HL-60 (cell line): ENCODE results near the gene TANGO2.

Experiments
- DNase-seq, 2 experiments: peaks; one replicate each; pipeline ENCODE4 v3.0.0-alpha.2; 2010 to 2020; ENCODE audit warnings: low read depth in 1 of 2, low spot score in 1 of 2
- H3K27ac ChIP-seq: fragments of 250-450 bp; sonication (Bioruptor Pico); replicated peaks from 2 replicates; pipeline ENCODE4 v1.5.1; 2020; ENCODE audit warnings: mild to moderate bottlenecking, moderate library complexity
- H3K27me3 ChIP-seq: fragments of 250-450 bp; sonication (Bioruptor Pico); 2 replicates; pipeline ENCODE4 v1.5.1; 2021; ENCODE audit warnings: mild to moderate bottlenecking, moderate library complexity; ENCODE audit not compliant: insufficient read depth, poor library complexity, severe bottlenecking
- H3K4me3 ChIP-seq: replicated peaks from 2 replicates; pipeline ENCODE4 v1.5.1; 2011; ENCODE audit warnings: mild to moderate bottlenecking, control low read depth, low read length; ENCODE audit not compliant: insufficient read depth
- CTCF ChIP-seq: IDR thresholded peaks from one replicate; pipeline ENCODE4 v1.5.1; 2011; ENCODE audit warnings: low read length, control low read depth, inconsistent platforms; ENCODE audit not compliant: insufficient read depth
- GABPA ChIP-seq: IDR thresholded peaks from 2 replicates; pipeline ENCODE4 v1.6.1; 2012; ENCODE audit warnings: low read depth
- POLR2AphosphoS5 ChIP-seq: IDR thresholded peaks from 2 replicates; pipeline ENCODE4 v1.6.1; 2012; ENCODE audit warnings: low read depth
- REST ChIP-seq: IDR thresholded peaks from 2 replicates; pipeline ENCODE4 v1.6.1; 2012; ENCODE audit warnings: low read depth; ENCODE audit not compliant: insufficient replicate concordance
- SPI1 ChIP-seq: IDR thresholded peaks from 2 replicates; pipeline ENCODE4 v1.6.1; 2012; ENCODE audit warnings: low read depth, mild to moderate bottlenecking, borderline replicate concordance

TANGO2 gene

GRCh38 chr22:20037419-20037818 is 16.5 kb downstream of the TANGO2 start:
- H3K27ac ChIP-seq: no peak overlapping the region

DNA sequence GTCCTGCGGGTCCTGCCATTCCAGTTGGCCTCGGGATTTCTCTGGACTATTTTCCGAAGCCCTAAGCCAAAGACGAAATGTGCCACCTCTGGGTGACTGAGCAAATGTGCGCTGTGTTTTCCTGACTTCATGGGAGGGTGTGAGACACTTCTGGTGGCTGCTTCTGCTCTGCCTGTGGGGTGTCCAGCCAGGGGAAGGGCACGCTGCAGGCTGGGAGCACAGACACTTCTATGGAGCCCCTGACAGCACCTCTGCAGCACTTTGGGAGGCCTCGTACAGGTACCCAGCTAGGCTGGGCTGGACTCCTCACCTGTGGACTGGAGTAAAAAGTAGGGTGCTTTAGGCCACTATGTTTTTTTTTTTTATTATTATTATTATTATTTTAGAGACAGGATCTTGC is 17.7 kb downstream of the TANGO2 start:
- TF ChIP-seq POLR2AphosphoS5 (no peak), GABPA (no peak), CTCF (no peak)
- Histone ChIP-seq H3K27ac (no peak overlapping the region), H3K27me3 (no peaks in the 10 kb centered on the region), H3K4me3 (no peak overlapping the region)
- DNase-seq: no peak

More at GRCh38 chr22:20037419-20037818, 16.5 kb downstream of the TANGO2 start:
- Histone ChIP-seq H3K27me3 (no peaks in the 10 kb centered on the region), H3K4me3 (no peak overlapping the region)
- TF ChIP-seq CTCF (no peak), GABPA (no peak)
- DNase-seq: no peak

DNA sequence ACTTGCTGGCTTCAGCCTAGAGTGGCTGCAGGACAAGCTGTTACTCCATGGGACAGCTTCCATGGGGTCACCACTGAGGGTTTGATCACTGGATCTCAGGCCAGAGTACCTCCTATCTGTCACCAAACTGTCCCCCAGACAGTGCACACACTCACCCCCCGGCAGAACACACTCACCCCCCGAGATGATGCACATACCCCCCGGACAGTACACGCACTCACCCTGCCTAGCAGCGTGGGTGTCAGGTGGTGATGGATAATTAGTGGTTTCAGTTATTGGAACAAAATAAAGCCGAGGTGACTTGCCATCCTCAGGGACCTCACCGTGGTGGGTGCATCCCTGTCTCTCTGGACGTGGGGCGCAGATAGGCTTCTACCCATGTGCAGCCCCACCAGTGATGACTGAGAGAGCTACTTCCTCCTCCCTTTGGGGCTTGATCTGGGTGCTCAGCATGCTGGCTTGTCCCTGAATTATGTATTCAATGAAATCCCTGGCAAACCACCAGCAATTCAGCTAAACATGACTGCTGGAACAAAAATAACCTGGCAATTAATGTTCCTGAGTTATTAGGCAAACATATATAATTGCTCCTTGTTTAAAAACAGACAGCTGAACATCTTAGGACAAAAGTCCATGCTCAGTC is 18.9 kb downstream of the TANGO2 start:
- H3K4me3 ChIP-seq: no peak overlapping the region

More for the DNA sequence above, 18.9 kb downstream of the TANGO2 start:
- Histone ChIP-seq H3K27me3 (no peaks in the 10 kb centered on the region), H3K27ac (no peak overlapping the region)
- DNase-seq: no peak
- TF ChIP-seq GABPA: no peak
- no peak for TF ChIP-seq REST
- TF ChIP-seq SPI1: no peak
- no peak for TF ChIP-seq CTCF
- no peak for TF ChIP-seq POLR2AphosphoS5
